NCI-H69 (cell line): ENCODE results near the gene DMBT1.

ENCODE experiments used
- DNase-seq: peaks from one replicate; lab custom pipeline; 2025; lab: John Stamatoyannopoulos, UW

Gene DMBT1

GRCh38 chr10:122548407-122549085 lies 12.0 kb upstream of the DMBT1 start:
- no peak for DNase-seq

- no peak for DNase-seq
These were observed 10.9 kb upstream of the DMBT1 start for GRCh38 chr10:122549636-122550035.

GRCh38 chr10:122550427-122550826 lies 10.1 kb upstream of the DMBT1 start:
- no peak for DNase-seq

- DNase-seq, result no peak
These were observed 9.6 kb upstream of the DMBT1 start for GRCh38 chr10:122550983-122551382.

GRCh38 chr10:122551450-122551849 lies 9.1 kb upstream of the DMBT1 start:
- no peak for DNase-seq

GRCh38 chr10:122553341-122553740 lies 7.2 kb upstream of the DMBT1 start:
- no peak for DNase-seq

- DNase-seq, result peak; percentile 66
These were observed 6.2 kb upstream of the DMBT1 start for GRCh38 chr10:122554131-122555036.

- peak; percentile 90 for DNase-seq
These were observed 5.1 kb upstream of the DMBT1 start for GRCh38 chr10:122555442-122555841.

GRCh38 chr10:122557516-122557915 lies 3.0 kb upstream of the DMBT1 start:
- no peak for DNase-seq

- DNase-seq, result no peak
These were observed 2.1 kb upstream of the DMBT1 start for GRCh38 chr10:122558452-122558851.

- no peak for DNase-seq
These were observed 1.3 kb upstream of the DMBT1 start for GRCh38 chr10:122559228-122559627.

GRCh38 chr10:122561212-122561611 lies 658 bp downstream of the DMBT1 start:
- DNase-seq, result no peak

GRCh38 chr10:122561792-122562191 lies 1.2 kb downstream of the DMBT1 start:
- no peak for DNase-seq

GRCh38 chr10:122564980-122565379 lies 4.4 kb downstream of the DMBT1 start:
- DNase-seq, result no peak

- peak; percentile 64 for DNase-seq
These were observed 5.2 kb downstream of the DMBT1 start for GRCh38 chr10:122565766-122566206.

GRCh38 chr10:122566632-122567031 lies 6.1 kb downstream of the DMBT1 start:
- no peak for DNase-seq

- DNase-seq, result peak; percentile 19
These were observed 6.6 kb downstream of the DMBT1 start for GRCh38 chr10:122567056-122567660.

GRCh38 chr10:122568551-122568950 lies 8.0 kb downstream of the DMBT1 start:
- no peak for DNase-seq

- no peak for DNase-seq
These were observed 10.4 kb downstream of the DMBT1 start for GRCh38 chr10:122570920-122571319.

- DNase-seq, result no peak
These were observed 11.3 kb downstream of the DMBT1 start for GRCh38 chr10:122571892-122572291.

- DNase-seq, result no peak
These were observed 15.2 kb downstream of the DMBT1 start for GRCh38 chr10:122575776-122576175.

- DNase-seq, result no peak
These were observed 15.7 kb downstream of the DMBT1 start for GRCh38 chr10:122576291-122576690.
